Left renal cortex interstitium (tissue), 4 donors: Measurements from ENCODE around the gene FDPS. TPM values are rescaled to one million over a fixed set of nuclear protein-coding genes. Genes with fewer than 3 reads are reported as not detected.
"Not testable (repeated sequence)": the region's sequence is repeated elsewhere in the genome, so short reads cannot be mapped to it uniquely, and the experiment has no call there.

Experiments used
- DNase-seq, 4 donors: peaks; one replicate each; pipeline ENCODE4 v3.0.0-alpha.2; 2013; ENCODE audit warnings: low read depth in 4 of 4, low spot score in 2 of 4, missing footprints in 1 of 4
- polyA plus RNA-seq, 4 donors: library from polyadenylated mRNA; unstranded; fragments of 120-200 nt; gene quantifications; one replicate each; pipeline ENCODE4 v1.2.1, GENCODE V29; 2013; ENCODE audit not compliant: insufficient read length in 4 of 4

Gene FDPS
- polyA plus RNA-seq, 4 donors, result 175 to 189 (median 181) TPM

DNA sequence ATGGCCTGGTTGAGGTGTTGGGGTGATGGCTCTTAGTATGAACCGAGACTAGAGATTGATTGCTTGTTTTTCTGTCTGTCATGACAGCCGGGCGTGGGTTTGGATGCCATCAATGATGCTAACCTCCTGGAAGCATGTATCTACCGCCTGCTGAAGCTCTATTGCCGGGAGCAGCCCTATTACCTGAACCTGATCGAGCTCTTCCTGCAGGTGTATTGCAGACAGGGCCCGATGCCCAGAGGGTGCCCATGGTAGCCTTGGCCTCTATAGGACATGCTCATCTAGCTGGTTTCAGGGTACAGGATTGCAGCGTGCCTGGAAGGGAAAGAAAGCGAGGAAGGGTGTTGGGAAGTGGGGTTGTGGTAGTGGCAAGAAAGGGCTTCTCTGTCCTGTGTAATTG is 9.4 kb downstream of the FDPS start:
- no peak for DNase-seq

DNA sequence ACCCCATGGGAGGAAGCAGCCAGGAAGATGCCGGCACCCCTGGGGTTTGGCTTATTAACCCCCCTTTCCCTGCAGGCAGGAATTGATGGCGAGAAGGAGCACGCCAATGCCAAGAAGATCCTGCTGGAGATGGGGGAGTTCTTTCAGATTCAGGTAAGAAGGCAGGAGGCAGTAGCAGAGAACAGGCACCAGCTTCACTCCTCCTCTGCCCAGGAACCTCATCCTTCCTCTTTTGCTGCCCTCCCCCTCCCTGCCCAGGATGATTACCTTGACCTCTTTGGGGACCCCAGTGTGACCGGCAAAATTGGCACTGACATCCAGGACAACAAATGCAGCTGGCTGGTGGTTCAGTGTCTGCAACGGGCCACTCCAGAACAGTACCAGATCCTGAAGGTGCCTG is 10.9 kb downstream of the FDPS start:
- DNase-seq, result no peak

DNA sequence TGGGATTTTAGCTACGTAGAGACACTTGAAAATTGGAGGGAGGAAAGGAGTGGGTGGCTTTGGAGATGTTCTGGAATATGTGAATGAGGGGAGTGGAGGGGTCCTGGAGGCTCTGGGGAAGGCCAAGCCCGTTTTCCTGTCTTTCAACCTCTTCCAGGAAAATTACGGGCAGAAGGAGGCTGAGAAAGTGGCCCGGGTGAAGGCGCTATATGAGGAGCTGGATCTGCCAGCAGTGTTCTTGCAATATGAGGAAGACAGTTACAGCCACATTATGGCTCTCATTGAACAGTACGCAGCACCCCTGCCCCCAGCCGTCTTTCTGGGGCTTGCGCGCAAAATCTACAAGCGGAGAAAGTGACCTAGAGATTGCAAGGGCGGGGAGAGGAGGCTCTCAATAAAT is 11.6 kb downstream of the FDPS start:
- no peak for DNase-seq

DNA sequence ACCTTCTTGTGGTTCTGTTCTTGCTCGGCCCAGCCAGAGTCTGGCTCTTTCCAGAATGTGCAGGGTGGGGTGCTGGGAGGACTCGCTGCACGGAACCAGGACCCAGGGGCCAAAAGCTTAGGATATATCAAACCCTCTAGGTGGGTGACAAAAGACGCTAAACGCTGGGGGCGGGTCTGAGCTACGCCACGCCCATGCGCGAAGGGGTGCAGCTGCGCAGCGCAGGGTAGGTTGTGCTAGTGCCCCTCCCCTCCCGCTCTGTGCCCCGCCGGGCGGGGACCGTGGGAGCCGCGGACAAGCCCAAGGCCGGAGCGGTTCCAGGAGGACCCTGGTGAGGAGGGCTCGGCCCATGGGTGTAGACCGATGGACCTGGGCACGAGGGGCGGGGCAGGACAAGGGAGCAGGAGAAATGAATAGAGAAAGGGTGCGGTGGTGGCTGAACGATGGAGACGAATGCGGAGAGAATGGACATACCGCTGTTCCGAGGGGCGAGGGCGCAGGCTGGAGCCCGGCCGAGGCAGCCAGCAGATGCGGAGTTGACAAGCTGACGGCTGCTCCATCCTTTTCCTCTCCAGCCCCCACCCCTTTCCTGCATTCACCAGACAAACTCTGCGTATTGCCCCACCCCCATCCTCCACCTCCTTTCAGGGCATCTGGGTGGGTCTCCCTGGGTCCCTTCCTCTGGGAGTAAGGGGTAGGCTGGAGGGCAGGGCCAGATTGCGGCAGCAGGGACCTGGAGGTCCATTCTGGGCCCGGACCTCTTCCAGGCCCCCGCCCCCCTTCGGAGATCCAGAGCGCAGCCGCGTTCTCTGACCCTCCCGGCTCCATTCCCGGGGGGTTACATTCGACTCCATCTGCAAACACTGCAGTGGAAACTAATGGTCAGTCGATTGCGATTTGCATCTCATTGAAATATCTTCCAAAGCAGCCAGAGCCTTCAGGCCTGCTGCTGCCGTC is 12.3 kb downstream of the FDPS start, which contains the start of gene RUSC1:
TSS of gene RUSC1 (plus strand) at position 234 of the 957 bp plus-strand sequence. CDS start 880 bp downstream, outside the sequence.
- peak in 1 of 4 donors; percentile 48 for DNase-seq

GRCh38 chr1:155321639-155322503 is 13.2 kb downstream of the FDPS start:
- DNase-seq, result no peak

GRCh38 chr1:155322571-155322952 is 13.9 kb downstream of the FDPS start:
- no peak for DNase-seq

DNA sequence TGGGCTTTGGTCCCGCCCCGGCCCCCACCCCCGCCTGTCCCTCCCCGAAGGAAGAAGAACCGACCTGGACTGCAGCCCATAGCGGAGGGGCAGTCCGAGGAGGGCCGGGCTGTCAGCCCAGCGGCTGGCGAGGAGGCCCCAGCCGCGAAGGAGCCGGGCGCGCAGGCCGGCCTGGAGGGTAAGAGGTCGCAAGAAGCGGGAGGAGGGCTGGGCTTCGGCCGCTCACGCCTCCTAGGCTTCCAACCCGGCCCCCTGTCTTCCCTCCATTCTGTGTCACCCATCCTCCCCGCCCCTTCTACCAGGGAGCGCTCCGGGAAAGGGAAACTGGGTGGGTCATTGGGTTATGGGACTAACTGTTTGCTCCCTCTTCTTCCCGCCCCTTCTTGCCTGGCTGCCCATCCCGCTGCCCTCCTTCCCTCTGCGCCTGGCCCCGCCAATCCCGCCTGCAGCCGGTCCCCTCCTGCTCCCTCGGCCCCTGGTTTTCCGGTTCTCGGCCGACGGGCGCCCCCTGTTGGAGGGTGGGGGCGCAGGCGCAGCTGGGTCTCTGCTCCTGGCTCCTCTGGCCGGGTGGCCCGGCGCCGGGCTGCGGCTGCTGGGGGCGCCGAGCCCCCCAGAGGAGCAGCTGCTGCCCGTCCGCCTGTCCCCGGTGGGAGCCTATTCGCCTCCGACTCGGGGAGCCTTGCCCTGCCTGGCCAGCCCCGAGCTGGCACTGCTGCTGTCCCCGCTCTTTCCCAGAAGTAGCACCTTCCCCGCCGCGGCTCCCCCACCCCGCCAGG is 14.5 kb downstream of the FDPS start:
- DNase-seq, result peak in 3 of 4 donors; percentile 70 to 87 (median 77)

GRCh38 chr1:155323729-155324036 is 15.0 kb downstream of the FDPS start:
- DNase-seq, result peak in 3 of 4 donors; percentile 69 to 84 (median 75)

DNA sequence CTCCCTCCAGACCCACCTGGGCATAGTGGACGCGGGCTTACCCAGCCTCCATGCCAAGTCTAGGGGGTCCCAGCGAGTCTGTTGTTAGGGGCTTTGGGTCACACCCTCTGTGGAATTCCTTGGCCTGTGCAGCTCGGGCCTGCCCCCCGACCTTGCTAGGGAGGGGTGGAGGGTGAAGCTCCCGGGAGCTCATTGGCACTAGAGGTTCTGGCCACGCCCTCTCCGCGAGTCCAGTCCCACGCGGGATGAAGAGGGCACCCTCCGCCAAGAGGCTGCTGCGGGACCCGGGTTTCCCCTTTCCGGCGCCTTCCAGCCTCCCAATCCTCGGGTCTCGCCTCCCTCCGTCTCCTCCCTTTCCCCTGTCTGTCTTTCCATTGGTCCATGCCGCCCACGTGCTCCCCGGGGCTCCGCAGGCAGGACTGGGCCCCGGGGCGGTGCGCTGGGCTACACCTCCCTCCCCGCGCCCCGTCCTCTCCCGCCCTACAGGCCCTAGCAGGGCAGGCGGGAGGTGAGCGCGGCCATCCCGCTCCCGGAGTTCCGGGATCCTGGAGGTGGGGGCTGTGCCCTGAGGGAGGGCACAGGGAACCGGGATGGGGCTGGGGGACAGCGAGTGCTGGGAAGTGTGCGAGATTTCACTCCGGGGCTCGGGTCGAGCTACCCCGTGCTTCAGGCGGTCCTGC is 15.5 kb downstream of the FDPS start:
- DNase-seq, result peak in 3 of 4 donors; percentile 73 to 92 (median 86)

GRCh38 chr1:155324717-155325602 is 16.3 kb downstream of the FDPS start:
- DNase-seq, result no peak

GRCh38 chr1:155325603-155325893 is 16.9 kb downstream of the FDPS start:
- no peak for DNase-seq

- no peak for DNase-seq
Observed at GRCh38 chr1:155326020-155326526, 17.4 kb downstream of the FDPS start.

GRCh38 chr1:155326631-155327037 is 18.0 kb downstream of the FDPS start:
- no peak for DNase-seq

GRCh38 chr1:155327981-155328380 is 19.3 kb downstream of the FDPS start:
- no peak for DNase-seq

DNA sequence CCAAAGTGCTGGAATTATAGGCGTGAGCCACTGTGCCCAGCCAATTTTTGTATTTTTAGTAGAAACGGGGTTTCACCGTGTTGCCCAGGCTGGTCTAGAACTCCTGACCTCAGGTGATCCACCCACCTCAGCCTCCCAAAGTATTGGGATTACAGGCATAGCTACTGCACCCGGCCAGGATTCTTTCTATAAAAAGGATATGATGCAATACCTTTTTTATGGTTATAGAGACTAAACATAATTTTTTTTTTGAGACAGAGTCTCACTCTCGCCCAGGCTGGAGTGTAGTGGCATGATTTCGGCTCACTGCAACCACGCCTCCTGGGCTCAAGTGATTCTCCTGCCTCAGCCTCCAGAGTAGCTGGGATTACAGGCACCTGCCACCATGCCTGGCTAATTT is 20.2 kb downstream of the FDPS start:
- not testable (repeated sequence) for DNase-seq

DNA sequence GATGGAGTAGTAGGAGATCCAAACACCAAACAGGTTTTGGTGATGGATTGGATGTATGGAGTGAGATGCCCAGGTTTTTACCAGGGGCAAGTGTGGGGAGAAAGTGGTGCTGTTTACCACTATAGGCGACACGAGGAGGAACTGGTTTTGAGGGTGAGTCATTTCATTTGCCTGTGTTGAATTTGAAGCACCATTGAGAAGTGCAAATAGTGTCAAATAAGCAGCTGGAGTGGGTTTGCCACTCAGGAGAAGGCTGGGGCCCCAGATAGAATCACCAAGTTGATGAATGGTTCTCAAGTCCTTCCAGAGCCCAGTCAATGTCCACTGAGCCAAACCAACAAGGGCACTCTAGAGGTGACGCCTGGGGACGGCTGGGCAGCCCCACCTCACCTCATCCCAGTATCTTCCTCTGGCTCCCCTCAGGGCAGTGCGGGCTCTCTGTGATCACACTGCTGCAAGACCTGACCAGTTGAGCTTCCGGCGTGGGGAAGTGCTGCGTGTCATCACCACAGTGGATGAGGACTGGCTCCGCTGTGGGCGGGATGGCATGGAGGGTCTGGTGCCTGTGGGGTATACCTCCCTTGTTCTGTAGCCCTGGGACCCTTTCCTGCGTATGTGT is 21.4 kb downstream of the FDPS start:
- DNase-seq, result no peak

- no peak for DNase-seq
Observed at GRCh38 chr1:155334962-155335361, 26.3 kb downstream of the FDPS start.

- DNase-seq, result no peak
Observed at GRCh38 chr1:155339515-155340097, 30.9 kb downstream of the FDPS start.
